GM21737 (cell line): ENCODE measurements around the gene BIRC7.

Experiments
- ATAC-seq: cut with Tn5 transposase; IDR thresholded peaks from one replicate; pipeline ENCODE4 v1.9.1; 2021; ENCODE audit warnings: mild to moderate bottlenecking, moderate library complexity; ENCODE audit not compliant: unreplicated experiment

BIRC7 gene

DNA sequence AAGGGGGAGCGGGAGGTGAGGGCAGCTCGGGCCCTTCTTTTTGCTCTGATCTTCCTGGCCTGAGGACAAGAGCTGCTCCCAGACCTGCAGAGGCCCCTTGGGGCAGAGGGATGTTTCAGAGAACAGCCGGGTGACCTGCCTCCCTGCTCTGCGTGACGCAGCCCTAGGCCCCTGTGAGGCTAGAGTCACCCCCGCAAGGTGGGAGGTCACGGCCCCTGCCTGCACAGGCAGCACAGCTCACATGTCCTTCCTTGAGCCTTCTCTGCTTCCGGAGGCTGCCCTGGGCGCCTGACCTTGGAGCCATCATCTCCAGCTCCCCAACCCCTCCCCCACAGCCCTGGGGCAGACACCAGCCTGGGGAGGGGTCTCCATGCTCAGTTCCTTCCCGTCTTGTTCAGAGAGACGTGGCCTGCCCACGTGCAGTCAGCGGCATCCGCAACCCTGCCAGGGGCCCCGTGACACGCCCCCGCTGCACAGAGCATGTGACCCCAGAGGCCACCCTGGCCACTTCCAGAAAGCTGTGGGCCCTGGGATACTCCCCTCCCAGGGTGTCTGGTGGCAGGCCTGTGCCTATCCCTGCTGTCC is at the start of gene BIRC7:
BIRC7 (plus strand) TSS at position 507 of the 585 bp plus-strand sequence. CDS start 192 bp downstream, outside the sequence.
- ATAC-seq: no peak

- no peak for ATAC-seq
Measured at GRCh38 chr20:63186084-63186483, 49.6 kb upstream of the BIRC7 start.

DNA sequence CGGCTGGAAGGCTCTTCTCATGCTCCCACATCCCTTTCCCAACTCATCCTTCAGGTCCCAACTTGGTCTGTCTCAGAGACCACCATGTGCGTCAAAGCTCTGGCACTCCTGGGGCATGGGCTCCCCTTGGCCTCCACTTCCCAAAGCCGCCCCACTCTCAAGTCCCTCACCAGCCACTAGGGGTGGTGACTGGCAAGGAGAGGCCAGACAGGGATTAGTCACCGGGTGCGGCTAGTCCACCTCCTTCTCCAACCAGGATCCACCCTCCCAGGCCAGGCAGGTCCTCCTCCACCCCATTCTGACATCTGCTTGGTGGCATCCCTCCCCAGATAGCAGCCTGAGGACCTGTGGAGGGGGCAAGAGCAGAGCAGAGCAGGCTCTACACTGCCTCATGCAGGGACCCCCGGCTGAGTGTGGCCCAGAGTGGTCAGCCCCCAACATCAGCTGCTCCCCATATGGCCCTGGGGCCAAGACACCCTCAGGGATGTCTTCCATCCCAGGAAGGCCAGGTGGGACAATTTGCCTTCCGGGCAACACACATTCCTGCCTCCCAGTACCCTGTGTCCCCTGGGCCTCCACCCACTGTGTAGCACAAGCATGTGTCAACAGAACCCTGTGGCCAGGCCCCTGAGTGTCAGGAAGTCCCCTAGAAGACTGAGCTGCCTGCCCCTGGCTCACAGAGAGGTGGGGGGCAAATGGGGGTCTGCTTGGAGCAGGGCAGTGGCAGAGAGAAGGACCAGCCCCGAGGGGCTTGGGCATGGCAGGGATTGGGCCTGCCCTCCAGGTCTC is 49.0 kb upstream of the BIRC7 start:
- ATAC-seq: no peak

GRCh38 chr20:63187338-63188158 is 48.2 kb upstream of the BIRC7 start:
- no peak for ATAC-seq

GRCh38 chr20:63188159-63188442 is 47.6 kb upstream of the BIRC7 start:
- ATAC-seq: no peak

DNA sequence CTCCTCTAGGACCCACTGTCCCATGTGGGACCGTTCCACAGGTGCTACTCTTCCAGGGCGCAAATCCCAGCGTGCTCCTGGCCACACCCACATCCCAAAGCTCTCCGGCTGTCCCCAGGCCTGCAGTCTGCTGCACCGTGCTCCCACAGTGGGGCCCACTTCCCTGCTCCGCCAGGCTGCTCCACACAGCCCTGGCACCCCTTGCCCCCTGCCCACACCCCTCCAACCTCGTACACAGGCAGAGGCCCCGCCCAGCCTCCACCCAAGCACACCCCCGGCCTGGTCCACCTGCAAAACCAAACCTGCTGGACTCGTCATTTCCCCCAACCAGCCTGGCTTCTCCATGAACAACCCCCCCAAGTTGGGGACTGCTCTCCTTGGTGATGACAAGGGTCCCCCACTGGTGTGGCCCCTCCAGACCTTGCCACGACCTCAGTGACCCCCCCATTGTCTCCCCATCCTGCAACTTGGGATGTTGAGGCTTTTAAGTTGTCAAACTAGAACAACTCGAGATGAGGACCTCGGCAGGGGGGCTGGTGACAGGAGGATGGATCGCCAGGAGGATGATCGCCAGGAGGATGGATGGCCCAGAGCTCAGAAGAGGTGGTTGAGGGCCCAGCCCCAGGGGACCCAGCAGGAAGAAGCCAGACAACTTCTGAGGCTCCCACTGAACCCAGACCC is 46.9 kb upstream of the BIRC7 start:
- ATAC-seq: no peak

DNA sequence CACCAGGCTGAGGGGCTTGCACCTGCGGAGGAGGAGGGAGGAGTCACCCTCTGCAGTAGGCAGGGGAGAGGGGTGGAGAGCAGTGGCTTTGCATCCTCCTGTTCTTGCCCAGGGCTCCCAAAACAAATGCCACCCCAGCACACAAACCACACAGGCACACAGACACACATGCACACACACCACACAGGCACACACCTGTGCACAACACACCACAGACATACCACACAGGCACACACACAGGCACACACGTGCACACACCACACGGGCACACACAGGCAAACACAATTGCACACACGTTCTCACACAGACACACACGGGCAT is 46.4 kb upstream of the BIRC7 start:
- no peak for ATAC-seq

DNA sequence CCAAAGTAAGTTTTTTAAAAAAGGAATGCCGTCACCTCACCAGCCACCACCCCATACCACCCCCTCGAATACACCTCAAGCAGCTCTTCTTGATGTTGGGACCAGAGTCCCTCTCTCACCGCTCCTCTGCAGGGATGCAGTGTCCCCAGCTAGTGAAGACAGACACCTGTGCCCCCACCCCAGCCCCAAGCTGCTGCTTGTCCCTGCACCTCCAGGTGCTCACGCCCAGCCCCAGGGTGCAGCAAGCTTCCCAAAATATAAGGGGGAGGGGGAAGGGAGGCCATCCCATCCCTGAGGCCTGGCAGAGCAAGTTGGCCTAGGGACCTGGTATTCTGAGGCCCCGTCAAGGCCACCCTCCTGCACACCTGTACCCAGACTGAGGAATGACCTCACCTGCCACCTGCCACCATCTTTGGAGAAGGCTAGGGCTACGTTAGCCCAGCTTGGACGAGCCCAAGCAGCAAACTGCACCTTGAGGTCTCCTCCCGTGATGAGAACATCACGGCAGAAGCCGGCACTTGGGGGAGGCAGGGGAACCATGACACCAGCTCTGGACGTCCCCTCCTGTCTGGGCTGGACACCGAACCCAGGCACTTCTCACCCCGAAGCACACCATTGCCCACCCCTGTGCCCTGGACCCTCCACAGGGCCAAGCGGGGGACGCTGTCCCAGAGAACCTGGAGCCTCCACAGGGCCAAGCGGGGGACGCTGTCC is 45.7 kb upstream of the BIRC7 start:
- ATAC-seq: no peak

DNA sequence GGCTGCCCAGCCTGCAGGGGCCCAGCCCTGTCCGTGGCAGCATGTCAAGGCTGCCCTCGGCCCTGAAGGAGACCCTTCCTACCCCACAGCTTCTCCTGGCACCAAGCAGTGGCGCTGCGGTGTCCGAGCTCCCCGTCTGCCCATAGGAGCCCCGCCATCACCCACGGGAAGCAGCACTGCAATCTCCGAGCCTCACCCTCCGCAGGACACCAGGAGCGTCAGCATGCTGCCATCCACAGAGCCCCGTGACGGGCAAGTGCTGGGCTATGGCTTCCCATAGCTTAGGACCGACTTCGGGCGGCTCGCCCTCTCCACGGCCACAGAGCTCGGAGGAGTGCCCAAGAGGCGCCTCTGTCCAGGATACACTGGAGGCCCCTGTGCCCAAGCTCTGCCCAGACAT is 44.9 kb upstream of the BIRC7 start:
- no peak for ATAC-seq

GRCh38 chr20:63191400-63191799 is 44.3 kb upstream of the BIRC7 start:
- ATAC-seq: no peak

DNA sequence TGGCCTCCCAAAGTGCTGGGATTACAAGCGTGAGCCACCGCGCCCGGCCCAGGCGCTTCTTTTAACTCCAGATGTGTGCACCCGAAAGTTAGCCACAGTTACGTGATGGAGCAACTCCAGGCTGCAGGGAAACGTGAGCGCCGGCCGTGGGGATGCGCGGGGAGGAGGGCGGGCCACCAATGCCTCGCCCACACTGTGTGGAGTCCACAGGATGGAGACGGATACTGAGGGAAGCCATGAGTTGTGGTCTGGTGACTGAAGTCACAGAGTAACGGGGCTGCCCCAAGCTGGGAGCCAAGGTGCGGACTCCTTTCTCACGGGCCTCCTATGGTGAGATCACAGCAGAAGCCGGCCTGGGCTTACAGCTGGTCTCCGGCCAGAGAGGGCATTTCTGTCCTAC is 43.0 kb upstream of the BIRC7 start:
- no peak for ATAC-seq

DNA sequence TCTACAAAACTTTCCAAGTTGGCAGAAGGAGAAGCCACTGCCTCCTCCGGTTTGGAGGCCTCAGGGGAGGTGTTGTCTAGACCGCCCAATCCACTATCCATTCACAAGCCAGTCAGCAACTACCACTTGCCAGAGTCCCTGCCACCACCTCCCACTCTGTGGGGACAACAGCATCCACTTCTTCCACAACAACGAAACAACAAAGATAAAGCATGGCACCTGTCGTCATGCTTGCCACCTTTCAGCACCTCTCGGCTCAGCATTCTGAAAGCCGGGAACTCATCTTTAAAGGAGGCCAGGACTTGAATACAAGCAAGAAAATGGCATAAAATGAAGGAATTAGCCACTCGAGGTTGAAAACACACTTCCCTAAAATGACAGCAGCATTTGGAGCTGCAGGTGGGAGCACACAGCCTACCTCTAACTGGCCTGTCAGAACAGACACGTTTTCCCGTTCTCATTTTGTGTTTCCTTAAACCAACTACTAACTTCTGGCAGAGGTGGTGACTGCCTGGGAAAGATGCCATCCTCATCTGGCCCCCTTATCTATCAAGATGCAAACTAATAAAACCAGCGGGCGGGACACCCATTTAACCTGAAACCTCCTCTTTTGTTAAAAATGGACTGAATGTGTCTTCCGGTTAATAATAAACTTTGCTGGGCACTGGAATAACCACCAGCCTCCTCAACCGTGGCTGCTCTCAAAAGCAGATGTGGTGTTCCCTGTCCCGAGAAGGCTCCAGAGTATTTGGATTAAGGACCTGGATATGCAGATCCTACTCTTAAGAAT is 41.5 kb upstream of the BIRC7 start:
- no peak for ATAC-seq

DNA sequence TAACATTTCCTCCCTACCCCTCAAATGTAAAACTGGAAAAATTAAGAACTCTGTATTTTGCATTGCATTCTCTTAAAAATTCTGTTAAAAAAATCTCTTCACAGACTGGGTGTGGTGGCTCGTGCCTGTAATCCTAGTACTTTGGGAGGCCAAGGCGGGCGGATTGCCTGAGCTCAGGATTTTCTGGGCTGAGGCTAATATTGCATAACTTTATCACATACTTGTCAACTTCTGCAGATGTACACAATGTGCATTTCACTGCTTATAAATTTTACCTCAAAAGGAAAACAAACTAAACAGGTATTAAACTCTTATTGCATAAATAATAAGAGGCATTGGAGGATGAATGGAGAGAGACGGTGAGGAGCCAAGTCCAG is 40.9 kb upstream of the BIRC7 start:
- ATAC-seq: no peak

DNA sequence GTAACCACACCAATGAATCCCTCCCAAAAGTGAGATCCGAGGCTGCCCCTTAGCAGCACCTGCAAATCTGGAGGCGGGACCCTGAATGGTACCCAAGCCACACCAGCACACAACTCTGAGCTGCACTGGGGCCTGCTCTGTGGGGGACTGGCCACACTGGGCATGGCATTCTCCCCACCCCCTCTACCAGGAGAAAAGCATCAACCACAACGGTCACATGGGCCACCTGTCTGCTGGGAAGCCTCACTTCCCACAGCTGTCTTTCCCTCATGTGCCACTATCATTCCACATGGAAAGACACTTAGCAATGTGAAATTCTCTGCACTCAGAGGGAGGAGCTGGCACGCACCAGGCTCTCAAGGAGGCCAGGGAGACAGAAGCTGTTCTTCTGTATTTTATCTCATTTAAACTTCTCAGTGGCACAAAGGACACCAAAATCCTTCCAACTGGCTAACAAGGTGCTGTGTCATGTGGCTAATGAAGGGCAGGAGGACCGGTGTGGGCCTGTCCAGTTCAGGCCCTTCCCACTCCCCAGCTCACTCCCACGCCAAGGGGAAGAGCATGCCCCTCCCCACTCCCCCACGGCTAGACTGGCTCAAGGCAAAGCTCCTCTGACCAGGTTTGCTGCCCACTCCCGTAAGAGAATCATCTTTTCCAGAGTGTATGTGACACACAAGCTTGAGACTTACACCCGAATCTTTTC is 38.8 kb upstream of the BIRC7 start:
- no peak for ATAC-seq

DNA sequence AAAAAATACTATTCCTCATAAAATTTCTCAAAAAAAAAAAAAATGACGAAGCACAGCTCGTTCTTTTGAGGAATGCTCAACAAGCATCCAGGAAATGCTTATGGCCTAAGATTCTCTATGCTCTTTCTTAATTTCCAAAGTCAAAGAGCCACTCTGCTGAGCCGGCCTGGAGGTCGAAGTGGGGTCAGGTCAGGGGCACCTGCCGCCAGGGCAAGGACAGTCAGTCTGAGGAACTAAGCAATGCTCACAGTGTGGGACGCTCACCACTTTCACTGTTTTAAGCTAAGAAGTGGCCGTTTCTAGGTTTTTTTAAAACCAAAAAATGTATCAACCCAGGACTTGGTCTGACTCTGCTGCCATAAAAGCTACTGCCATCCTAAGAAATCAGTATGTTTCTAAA is 37.1 kb upstream of the BIRC7 start:
- ATAC-seq: no peak

GRCh38 chr20:63202021-63202420 is 33.7 kb upstream of the BIRC7 start:
- no peak for ATAC-seq

- ATAC-seq: no peak
Measured at GRCh38 chr20:63202811-63203526, 32.7 kb upstream of the BIRC7 start.

DNA sequence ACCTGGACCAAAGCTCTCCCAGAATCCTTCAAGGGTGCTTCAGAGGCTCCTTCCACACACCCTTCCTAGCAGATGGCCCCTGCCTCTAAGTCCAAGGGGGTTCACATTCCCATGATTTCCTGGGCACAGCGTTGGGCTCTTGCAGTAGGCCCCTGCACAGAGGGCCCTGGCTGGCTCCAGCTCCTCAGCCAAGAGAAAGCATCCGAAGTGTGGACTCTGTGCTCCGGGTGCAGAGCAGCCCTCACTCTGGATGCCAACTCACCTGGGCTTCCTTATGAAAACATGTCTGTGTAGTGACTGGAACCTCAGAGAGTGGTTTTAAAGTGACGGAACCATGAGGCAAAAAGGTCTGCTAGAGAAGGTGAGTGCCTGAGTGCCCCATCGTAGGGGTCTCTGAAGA is 31.3 kb upstream of the BIRC7 start:
- ATAC-seq: no peak

DNA sequence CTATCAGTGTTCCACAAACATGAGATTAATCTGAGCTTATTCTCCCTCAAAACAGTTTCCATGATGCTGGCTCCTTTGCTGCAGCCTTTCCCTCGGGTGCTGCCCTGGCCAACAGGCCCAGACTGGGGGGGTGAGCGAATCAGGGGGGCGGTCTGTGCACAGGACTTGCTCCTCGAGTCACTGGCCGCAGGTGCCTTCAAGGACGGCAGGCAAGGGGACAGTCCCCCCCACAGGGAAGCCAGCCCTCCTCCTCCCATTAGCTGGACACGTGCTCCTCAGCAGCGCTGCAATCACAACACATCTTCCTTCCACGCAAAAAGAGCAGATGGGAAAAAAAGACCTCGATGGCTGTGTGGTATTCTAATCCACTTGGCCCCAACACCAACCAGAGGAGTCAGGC is 29.8 kb upstream of the BIRC7 start:
- no peak for ATAC-seq
